ENCODE measurements around the gene NFE2L3.

The NFE2L3 gene

GRCh38 chr7:26188206-26188956 lies 36.4 kb downstream of the NFE2L3 start:
- no peak for DNase-seq (ENCODE audit: low spot score)
- TF ChIP-seq, protein P1, sequence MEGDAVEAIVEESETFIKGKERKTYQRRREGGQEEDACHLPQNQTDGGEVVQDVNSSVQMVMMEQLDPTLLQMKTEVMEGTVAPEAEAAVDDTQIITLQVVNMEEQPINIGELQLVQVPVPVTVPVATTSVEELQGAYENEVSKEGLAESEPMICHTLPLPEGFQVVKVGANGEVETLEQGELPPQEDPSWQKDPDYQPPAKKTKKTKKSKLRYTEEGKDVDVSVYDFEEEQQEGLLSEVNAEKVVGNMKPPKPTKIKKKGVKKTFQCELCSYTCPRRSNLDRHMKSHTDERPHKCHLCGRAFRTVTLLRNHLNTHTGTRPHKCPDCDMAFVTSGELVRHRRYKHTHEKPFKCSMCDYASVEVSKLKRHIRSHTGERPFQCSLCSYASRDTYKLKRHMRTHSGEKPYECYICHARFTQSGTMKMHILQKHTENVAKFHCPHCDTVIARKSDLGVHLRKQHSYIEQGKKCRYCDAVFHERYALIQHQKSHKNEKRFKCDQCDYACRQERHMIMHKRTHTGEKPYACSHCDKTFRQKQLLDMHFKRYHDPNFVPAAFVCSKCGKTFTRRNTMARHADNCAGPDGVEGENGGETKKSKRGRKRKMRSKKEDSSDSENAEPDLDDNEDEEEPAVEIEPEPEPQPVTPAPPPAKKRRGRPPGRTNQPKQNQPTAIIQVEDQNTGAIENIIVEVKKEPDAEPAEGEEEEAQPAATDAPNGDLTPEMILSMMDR (IDR thresholded peaks at IDR 0.05; ENCODE audit: extremely low read depth, missing control alignments): no peak

- DNase-seq (ENCODE audit: low spot score): no peak
- TF ChIP-seq, protein P1 (IDR thresholded peaks at IDR 0.05; ENCODE audit: extremely low read depth, missing control alignments): no peak
Observed at GRCh38 chr7:26188957-26189541, 37.1 kb downstream of the NFE2L3 start.

DNA sequence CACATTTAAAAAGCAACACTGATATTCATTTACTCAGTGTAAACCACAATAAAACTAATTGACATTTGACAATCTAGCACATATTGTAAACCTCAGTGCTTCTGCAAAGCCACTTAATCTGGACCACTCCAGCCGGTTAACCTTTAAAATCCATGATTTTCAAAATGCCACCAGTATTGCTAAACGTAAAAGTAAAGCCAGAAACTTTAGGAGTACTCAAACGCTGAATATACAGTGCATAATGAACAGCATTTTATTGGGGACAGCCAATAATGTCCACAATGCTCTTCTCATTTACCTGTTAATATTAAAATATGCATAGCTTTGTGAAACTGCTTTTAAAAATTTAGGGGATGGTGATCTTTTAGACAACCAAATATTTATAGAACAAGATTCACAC lies 37.7 kb downstream of the NFE2L3 start:
- DNase-seq (ENCODE audit: low spot score): no peak
- TF ChIP-seq, protein P1 (IDR thresholded peaks at IDR 0.05; ENCODE audit: extremely low read depth, missing control alignments): no peak

GRCh38 chr7:26190417-26190869 lies 38.4 kb downstream of the NFE2L3 start:
- TF ChIP-seq, protein P1 (IDR thresholded peaks at IDR 0.05; ENCODE audit: extremely low read depth, missing control alignments): no peak
- DNase-seq (ENCODE audit: low spot score): no peak

DNA sequence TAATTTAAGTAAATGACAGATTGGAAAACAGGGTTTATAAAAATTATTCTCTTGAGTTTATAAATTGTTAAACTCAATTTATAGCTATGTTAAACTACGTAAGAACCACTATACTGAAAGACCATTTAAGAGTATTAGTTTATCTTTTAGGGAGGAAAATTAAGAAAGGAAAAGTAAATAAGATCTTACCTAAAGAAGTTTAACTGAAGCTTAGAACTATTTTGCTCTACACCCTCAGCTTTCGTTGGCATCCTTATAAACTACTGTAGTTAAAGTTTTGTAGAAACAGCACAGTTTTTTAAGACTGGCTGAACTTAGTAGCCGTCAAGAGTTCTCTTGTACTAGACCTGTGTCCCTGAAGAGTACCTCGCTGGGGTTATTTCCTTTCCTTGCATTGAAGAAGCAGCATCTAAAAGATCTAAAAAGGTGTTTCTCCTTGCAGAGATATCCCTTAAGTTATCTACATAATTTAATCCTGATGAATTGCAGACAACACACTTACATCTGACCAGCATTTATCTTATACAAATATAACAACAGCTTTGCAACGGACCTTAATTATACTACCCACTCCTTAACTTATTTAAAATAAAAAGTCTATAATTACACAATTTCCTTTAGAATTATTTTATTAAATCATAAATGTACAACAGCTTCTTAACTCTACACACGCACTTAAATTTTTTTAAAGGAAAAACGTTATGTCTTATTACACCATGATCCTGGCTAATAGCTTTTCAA lies 39.4 kb downstream of the NFE2L3 start:
- TF ChIP-seq, protein P1 (IDR thresholded peaks at IDR 0.05; ENCODE audit: extremely low read depth, missing control alignments): no peak
- DNase-seq (ENCODE audit: low spot score): no peak

DNA sequence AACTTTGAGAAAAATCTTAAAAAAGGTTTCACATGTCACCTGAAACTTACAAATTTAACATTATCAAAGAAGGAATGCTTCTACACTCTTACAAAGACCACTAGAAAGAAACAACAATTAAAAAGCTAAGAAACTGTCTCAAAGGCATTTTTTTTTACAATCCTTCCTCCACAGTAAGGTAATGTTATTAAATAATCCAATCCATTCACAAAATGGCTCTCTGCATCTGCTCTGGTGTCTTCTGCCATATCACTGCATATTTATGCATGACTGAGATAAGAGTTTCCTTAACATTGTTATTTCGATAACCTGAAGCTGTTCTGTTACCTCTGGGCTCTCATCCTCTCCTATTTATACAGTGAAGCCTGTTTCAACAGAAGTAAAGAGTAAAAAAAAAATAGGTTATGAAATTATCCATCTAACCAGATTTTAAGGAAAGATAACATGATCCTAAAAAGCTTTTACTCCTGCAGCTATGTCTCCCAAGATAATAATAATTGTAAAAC lies 40.0 kb downstream of the NFE2L3 start:
- TF ChIP-seq, protein P1 (IDR thresholded peaks at IDR 0.05; ENCODE audit: extremely low read depth, missing control alignments): no peak
- no peak for DNase-seq (ENCODE audit: low spot score)
